GM18526 (cell line): ENCODE measurements around the gene PRSS38.

Experiments
- POLR2A ChIP-seq: IDR thresholded peaks from 3 replicates; pipeline ENCODE4 v1.6.1; 2011; ENCODE audit not compliant: insufficient read length; ENCODE audit errors: extremely low read depth

PRSS38 gene

DNA sequence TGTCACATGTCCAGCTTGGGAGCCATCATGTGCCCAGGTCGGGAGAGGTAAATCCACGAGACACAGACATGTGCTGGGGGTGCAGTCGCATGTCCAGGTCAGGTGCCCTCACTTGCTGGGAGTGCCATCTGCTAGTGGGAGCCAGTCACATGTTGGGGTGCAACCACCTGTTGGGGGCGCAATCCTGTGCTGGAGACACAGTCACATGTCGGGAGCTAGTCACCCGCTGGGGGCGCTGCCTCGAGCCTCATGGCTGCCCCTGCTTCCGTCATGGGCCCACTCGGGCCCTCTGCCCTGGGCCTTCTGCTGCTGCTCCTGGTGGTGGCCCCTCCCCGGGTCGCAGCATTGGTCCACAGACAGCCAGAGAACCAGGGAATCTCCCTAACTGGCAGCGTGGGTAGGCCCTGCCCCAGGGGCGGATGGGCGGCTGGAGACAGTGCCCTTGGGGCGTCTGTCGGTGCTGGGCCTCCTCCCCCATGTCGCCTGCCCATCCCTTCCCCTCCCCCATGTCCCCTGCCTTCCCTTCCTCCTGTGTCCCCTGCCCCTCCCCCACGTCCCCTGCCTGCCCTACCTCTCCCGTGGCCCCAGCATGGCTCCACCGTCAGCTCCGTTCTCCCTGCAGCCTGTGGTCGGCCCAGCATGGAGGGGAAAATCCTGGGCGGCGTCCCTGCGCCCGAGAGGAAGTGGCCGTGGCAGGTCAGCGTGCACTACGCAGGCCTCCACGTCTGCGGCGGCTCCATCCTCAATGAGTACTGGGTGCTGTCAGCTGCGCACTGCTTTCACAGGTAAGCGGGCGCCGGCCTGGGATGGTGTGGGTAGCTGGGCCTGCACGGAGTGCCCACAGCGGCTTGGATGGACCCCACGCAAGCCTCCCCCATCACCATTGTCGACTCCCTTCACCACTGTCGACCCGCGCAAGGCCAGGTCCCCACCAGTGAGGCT is at the start of gene PRSS38:
Gene PRSS38 (plus strand): TSS at position 208 of the 942 bp plus-strand sequence. CDS start 42 bp downstream, at position 250.
- TF ChIP-seq POLR2A: no peak

DNA sequence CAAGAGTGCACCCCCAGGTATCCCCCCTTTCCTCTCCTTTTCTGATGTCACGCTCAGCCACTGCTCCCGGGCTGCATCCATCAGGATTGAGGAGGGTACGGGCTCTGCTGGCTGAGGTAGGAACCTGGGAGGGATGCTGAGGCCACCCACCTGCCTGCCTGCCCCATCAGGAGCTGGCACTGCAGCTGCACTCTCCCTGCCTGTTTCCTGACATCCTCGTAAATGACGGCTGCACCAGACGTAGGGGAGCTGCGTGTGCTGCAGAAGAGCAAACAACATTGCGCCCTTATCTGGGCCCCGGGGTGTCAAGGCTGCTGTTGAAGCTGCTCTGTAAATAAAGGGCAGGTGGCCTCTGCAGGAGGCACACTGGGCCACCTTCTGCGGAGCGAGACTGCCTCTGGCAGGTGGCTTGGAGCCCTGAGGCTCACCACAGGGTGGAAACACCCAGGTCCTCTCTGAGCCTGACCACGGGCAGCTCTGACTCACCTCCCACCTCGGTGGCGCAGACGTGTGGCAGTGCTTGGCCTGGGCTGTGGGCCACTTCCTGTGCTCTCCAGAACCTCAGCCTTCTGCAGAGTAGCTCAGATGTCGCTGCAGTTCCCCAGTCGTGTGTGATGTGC is 49.4 kb upstream of the PRSS38 start:
- no peak for TF ChIP-seq POLR2A

DNA sequence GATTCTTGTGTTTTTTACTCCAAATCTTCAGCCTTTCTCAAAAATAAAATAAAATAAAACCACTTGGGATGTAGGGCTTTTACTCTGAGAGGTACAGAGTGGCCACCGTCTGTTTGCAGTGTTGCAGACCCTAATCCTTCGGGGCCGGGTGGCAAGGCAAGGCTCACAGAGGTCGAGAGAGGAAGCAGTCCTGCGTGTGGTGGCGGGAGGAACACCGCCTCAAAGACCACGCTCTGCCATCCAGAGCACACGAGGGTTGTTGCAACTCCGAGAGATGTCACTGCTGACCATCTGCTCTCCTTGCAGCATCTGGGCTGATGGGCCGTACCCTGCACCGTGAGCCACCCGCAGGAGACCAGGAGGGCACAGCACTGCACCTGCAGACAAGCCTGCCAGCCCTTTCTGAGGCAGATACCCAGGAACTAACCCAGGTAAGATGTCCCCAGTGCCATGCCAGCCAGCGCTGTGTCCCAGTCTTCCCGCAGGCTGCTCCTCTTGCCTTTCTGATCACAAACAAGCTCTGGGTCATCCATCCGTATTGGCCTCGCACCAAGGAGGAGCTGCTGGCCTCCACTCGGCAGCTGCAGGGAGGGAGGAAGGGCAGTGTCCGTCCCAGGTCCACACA is 48.7 kb upstream of the PRSS38 start:
- TF ChIP-seq POLR2A: no peak

DNA sequence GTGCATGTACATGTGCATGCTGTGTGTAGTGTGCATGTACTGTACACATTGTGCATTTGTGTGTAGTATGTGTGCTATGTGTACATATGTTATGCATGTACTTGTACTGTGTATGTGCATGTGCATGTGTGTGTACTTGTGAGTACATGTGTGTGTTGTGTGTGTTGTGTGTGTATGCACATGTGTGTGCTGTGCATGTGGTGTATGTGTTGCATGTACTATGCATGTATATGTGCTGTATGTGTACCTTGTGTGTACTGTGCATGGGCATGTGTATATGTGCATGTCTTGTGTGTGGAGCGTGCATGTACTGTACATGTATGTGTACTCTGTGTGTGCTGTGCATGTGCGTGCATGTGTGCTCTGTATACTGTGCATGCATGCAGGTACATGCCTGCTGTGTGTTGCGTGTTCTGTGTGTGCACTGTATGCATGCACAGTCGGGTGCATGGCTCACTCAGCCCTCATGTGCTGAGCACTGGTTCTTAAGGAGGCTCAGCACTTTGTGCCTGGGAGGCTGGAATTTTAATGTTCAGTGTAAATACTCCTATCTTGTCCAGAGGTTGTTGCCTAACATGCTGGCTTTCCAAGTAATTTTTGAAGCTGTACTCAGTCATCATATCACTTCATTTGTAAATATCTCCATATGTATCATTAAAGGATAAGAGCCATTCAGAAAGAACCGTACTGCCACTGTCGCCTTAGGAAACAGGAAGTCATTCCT is 47.9 kb upstream of the PRSS38 start:
- TF ChIP-seq POLR2A: no peak

DNA sequence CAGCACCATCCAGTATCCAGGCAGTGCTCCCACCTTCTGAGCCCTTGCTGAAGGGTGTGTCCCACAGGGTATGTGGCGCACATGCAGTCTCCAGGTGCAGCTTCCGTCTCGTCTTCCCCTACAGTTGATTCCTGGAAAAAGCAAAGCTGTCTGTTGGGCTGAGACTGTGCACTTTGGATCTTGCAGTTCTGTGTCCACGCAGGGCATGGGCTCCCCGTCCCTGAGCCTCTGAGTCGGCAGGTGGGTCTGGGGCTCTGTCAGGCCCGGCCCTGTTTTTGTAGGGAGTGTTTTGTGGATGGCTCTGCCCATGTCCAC is 47.4 kb upstream of the PRSS38 start:
- TF ChIP-seq POLR2A: no peak

DNA sequence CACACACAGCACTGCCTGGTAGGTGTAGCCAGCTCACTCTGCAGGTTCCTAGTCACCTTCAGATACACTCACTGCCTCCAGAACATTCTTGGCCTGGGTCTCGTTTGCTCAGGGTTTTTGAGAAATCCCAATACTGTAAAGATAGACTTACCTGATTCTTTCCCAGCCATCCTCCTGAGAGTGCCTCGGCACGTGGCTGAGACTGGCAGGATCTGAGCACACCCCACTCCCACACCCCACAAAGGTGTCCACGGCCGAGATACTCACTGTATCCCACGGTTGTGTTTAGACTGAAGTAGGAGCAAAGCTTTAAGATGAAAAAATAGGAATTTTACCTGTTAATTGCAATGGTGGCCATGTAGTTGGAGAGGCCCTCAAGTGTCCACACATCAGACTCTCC is 46.8 kb upstream of the PRSS38 start:
- TF ChIP-seq POLR2A: no peak

DNA sequence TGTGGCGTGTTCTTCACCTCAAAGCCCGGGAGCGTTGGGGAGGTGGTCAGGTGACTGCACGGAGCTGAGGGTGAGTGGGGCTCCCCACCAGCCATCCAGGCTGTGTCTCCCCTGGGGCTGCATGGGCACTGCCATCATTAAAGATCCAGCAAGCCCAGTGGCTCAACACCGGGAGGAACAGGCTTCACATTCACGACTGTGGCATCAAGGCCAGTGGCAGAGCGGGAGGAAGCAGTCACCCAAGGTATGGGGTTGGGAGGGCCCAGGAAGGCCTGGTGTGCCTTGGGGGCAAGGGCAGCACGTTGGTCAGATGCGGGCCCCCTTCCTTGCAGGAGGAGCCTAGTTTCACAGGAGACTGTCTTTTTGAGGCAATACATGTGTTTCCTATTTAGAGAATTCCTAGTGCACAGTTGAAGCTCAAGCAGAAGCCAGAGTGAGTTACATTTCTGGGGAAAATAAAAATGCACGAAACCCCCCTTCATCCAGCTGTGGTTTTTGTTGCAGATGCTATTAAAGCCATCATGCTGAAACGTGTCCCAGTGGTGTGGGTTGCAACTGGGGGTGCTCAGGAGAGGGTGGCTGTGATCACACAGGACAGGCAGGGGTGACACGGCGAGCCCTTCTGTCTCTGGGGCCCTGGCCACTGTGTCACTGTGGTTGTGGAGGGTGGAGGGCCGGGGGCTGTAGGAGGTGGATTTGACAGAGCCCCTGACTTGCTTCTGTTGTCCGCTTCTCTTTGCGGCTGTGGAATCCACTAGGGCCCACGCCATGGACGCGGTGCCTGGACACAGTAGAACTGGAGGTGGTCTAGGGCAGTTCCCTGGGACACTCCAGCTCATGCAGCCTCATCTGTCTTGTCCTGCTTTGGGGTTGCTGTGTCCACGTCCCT is 46.2 kb upstream of the PRSS38 start:
- TF ChIP-seq POLR2A: no peak

DNA sequence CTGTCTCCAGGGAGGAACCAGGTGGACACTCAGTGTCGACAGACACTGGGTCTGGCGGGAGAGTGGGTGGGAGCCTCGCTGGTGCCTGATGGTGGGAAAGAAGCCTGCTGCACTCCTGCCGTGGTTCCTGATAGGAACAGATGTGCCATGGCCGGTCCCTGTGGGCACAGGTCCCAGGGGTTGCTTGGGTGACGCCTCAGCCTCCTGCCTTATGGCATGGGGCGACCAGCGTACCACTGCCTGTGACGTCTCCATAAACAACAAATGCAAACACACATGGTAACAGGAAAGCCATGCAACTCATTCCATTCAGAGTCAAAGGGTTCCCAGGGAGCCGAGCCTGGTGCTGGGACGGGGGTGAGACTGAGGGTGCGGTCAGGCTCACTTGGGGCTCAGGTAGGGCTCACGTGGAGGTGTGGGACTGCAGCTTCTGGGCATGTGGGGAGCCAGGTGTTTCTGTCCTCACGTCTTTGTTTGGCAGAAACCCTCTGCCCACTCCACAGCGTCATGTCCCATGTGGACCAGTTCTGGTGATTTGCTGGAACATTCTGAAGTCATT is 45.5 kb upstream of the PRSS38 start:
- no peak for TF ChIP-seq POLR2A

DNA sequence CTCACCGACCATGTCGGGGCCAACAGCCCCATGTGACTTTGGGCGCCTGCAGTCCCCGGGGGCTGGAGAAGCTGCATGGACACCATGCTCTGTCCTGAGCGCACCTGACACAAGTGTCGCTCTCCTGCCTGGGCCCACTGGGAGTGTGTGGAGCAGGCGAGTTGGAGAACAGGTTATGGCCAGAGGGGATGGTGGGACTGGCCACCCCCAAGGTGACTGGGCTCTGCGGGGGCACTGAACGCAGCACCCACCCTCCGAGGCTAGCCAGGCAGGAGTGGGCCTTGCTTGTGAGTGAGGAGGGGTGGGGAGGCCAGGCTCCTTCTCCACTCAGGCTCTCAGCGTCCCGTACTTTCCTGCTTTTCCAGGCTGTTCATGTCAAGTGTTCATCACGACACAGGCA is 44.7 kb upstream of the PRSS38 start:
- no peak for TF ChIP-seq POLR2A

DNA sequence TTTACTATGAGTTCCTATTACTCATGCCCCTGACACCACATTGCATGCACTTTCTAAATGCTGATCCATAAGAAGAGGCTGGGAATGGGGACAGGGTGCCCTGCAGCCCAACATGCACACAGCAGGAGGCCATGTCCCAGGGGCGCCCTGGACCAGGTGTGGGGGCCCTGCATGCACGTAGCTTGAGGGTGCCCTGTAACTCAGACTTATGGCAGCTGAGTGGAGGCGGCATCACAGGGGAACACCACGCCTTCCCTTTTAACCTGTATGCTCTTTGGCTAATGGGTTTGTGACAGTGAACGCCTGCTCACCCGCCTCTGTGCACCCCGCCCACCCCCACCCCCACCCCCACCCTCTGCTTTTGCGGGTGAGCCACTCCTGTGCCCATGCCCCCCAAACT is 44.1 kb upstream of the PRSS38 start:
- TF ChIP-seq POLR2A: no peak

DNA sequence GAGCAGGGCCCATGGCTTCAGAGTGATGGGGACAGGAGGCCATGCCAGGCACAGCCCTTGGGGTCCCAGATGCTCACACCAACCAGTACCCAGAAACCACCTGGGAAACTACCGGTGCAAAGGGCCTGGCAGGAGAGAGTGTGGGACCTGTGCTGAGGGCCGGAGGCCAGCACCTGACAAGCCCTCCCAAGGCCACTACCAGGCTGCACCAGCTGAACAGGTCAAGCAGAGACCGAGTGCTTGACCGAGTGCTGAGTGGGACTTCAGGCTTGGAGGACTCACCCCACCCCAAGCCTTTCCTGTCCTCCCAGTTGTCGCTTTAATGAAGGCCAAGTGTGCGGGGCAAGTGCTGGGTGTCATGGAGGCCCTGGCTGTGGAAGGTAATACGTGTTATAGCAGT is 43.7 kb upstream of the PRSS38 start:
- TF ChIP-seq POLR2A: no peak

DNA sequence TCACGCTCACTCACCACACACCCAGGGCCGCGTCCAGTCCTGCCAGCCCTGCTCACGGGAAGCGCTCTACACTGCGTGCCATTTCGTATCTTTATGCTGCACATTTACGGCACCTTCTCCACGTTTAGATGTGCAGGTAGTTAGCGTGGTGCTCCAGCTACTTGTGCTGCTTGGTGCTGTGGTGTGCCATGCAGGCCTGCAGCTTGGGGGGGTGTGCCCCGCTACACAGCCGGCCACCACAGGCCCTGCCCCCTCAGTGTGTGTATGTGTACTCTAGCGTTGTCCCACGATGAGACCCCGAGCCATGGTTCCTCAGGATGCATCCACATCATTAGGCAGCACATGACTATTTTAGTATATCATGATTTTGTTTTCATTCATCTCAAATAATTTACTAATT is 41.9 kb upstream of the PRSS38 start:
- TF ChIP-seq POLR2A: no peak

DNA sequence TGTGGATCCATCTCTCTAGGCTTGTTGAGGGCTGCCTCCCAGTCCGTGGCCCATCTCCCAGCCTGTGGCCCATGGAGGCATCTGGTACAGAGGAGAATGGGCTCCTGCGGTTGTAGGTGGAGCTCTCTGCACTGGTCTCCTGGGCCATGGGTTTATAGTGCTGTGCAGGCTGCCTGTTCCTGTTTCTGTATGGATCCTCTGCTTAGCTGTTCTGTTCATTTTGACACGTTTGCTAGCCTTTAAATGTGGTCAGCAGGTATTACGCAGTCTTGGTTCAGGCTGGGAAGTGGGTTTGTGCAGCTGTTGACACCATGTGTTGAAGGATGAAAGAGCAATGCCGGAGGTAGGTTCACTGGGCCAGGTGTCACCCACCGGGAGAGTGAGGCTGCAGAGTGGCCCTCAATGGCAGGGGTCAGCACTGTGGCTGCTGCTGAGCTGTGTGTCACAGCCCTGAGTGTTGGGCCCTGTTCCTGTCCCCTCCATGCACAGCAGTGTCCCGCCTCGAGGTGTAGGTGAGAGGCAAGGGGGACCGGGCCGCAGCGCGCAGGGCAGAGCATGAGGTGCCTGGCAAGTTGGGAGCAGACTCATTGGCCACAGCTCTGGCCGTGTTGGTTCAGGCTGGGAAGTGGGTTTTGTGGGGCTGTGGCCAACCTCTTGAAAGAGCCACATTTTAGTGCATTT is 41.3 kb upstream of the PRSS38 start:
- TF ChIP-seq POLR2A: no peak
